ENCODE measurements around the gene SLC4A7.

- TF ChIP-seq POLR2A (IDR thresholded peaks at IDR 0.05), result no peak
- TF ChIP-seq, protein P1, sequence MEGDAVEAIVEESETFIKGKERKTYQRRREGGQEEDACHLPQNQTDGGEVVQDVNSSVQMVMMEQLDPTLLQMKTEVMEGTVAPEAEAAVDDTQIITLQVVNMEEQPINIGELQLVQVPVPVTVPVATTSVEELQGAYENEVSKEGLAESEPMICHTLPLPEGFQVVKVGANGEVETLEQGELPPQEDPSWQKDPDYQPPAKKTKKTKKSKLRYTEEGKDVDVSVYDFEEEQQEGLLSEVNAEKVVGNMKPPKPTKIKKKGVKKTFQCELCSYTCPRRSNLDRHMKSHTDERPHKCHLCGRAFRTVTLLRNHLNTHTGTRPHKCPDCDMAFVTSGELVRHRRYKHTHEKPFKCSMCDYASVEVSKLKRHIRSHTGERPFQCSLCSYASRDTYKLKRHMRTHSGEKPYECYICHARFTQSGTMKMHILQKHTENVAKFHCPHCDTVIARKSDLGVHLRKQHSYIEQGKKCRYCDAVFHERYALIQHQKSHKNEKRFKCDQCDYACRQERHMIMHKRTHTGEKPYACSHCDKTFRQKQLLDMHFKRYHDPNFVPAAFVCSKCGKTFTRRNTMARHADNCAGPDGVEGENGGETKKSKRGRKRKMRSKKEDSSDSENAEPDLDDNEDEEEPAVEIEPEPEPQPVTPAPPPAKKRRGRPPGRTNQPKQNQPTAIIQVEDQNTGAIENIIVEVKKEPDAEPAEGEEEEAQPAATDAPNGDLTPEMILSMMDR (IDR thresholded peaks at IDR 0.05), result no peak
Observed at GRCh38 chr3:27387625-27388024, 96.6 kb downstream of the SLC4A7 start.
